Ectodermal cell (in vitro differentiated cells): ENCODE data around the gene CDCA8.

Experiments
- H3K27ac ChIP-seq: 2 replicates; pipeline ENCODE4 v1.7.0; 2013; ENCODE audit warnings: mild to moderate bottlenecking, low read depth, low read length; ENCODE audit not compliant: insufficient read depth, poor library complexity, severe bottlenecking
- H3K27me3 ChIP-seq: 2 replicates; pipeline ENCODE4 v1.7.0; 2013; ENCODE audit warnings: mild to moderate bottlenecking, low read length; ENCODE audit not compliant: insufficient read depth, control insufficient read depth, poor library complexity, severe bottlenecking
- H3K36me3 ChIP-seq: one replicate; pipeline ENCODE4 v1.7.0; 2013; ENCODE audit warnings: low read length; ENCODE audit not compliant: control insufficient read depth, insufficient read depth
- H3K4me1 ChIP-seq: one replicate; pipeline ENCODE4 v1.7.0; 2013; ENCODE audit warnings: low read length; ENCODE audit not compliant: control insufficient read depth, insufficient read depth
- H3K4me3 ChIP-seq: 2 replicates; pipeline ENCODE4 v1.7.0; 2013; ENCODE audit warnings: low read depth, low read length, control low read depth; ENCODE audit not compliant: insufficient read depth
- H3K9me3 ChIP-seq: 2 replicates; pipeline ENCODE4 v1.7.0; 2013; ENCODE audit warnings: mild to moderate bottlenecking, low read length, moderate library complexity; ENCODE audit not compliant: control insufficient read depth
- WGBS, 2 experiments: methylation state at CpG; one replicate each; pipeline ENCODE4 v1.1.7; 2013; ENCODE audit warnings: missing lambda C conversion rate in 2 of 2; 5-methylcytosine and 5-hydroxymethylcytosine counted together

Gene CDCA8

GRCh38 chr1:37722181-37723071 lies 30.1 kb downstream of the CDCA8 start:
- no peaks in the 10 kb centered on the region for H3K9me3 ChIP-seq
- WGBS, 2 experiments, result 91% methylated on average over 14 of the region's 14 CpGs

DNA sequence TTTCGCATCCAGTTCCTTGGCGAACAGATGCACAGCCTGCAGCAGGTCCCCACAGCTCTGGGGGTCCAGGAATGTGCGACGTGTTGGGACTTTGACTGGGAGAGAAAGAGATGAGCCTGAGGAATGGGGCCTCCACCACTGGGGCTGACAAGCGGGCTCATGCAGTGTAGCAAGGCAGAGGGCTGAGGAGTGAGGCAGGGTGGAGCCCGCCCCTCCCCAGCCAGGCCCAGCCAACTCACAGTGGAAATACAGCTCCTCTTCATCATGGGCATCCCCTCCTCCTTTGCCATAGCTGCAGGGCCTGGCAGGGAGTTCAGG lies 30.7 kb downstream of the CDCA8 start:
- H3K27me3 ChIP-seq, result peaks cover 3% of the 10 kb centered on the region
- H3K9me3 ChIP-seq, result no peaks in the 10 kb centered on the region
- H3K36me3 ChIP-seq, result no peaks in the 10 kb centered on the region
- H3K4me1 ChIP-seq, result peaks cover 23% of the 10 kb centered on the region
- H3K4me3 ChIP-seq, result no peak overlapping the region
- WGBS, 2 experiments, result 88 to 89% methylated on average over 6 of the region's 6 CpGs
- H3K27ac ChIP-seq, result no peak overlapping the region

More at GRCh38 chr1:37722181-37723071, 30.1 kb downstream of the CDCA8 start:
- Histone ChIP-seq H3K4me3 (no peak overlapping the region), H3K27ac (no peak overlapping the region), H3K36me3 (no peaks in the 10 kb centered on the region), H3K4me1 (peaks cover 23% of the 10 kb centered on the region), H3K27me3 (no peaks in the 10 kb centered on the region)

GRCh38 chr1:37723390-37724078 lies 31.2 kb downstream of the CDCA8 start:
- H3K27ac ChIP-seq, result no peak overlapping the region
- peaks cover 8% of the 10 kb centered on the region for H3K27me3 ChIP-seq
- peaks cover 23% of the 10 kb centered on the region for H3K4me1 ChIP-seq
- no peaks in the 10 kb centered on the region for H3K9me3 ChIP-seq
- no peaks in the 10 kb centered on the region for H3K36me3 ChIP-seq
- 73% methylated on average over 11 of the region's 11 CpGs for WGBS, 2 experiments
- no peak overlapping the region for H3K4me3 ChIP-seq

- no peaks in the 10 kb centered on the region for H3K36me3 ChIP-seq
- peaks cover 19% of the 10 kb centered on the region for H3K27me3 ChIP-seq
- H3K9me3 ChIP-seq, result no peaks in the 10 kb centered on the region
- H3K4me1 ChIP-seq, result peaks cover 23% of the 10 kb centered on the region
- WGBS, 2 experiments, result 87% methylated on average over 6 of the region's 6 CpGs
- no peak overlapping the region for H3K27ac ChIP-seq
- no peak overlapping the region for H3K4me3 ChIP-seq
Measured at GRCh38 chr1:37724575-37724974, 32.3 kb downstream of the CDCA8 start.

DNA sequence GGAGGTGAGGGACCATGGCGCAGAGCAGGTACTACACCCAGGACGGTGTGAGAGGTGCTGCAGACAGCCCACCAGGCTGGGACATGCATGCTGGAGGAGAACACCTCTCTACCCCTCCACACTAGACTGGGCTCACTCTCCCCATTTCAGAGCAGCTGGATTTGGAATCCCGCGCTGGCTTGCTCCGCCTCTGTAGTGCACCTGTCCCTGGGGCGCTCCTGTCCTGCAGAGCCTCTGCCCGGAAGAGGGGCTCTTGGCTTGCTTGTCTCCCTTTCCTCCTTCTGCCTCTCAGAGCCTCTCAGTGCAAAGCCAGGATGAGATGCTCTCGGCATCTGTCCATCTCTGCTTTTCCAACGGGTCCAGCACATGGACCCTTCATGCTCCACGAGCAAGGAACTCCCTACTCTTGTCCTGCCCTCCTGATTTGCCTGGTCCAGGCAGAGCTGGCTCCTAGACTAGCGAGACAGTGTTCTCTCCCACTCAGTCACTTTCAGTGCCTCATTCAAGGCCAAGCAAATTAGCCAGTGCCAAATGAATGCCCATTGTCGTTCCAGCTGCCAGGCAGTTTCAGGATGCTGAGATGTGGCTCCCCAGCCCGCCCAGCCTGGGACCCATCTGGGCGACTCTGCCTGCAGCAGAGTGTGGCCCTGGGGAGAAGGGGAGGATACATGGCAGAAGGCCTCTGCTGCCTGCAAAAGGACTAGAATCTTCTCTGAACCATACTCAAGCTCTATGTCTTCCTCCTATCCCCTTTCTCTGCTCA lies 33.7 kb downstream of the CDCA8 start:
- H3K27me3 ChIP-seq, result peaks cover 23% of the 10 kb centered on the region
- no peaks in the 10 kb centered on the region for H3K9me3 ChIP-seq
- no peaks in the 10 kb centered on the region for H3K36me3 ChIP-seq
- H3K27ac ChIP-seq, result no peak overlapping the region
- 88 to 89% methylated on average over 14 of the region's 14 CpGs for WGBS, 2 experiments
- no peak overlapping the region for H3K4me3 ChIP-seq
- H3K4me1 ChIP-seq, result peaks cover 23% of the 10 kb centered on the region

DNA sequence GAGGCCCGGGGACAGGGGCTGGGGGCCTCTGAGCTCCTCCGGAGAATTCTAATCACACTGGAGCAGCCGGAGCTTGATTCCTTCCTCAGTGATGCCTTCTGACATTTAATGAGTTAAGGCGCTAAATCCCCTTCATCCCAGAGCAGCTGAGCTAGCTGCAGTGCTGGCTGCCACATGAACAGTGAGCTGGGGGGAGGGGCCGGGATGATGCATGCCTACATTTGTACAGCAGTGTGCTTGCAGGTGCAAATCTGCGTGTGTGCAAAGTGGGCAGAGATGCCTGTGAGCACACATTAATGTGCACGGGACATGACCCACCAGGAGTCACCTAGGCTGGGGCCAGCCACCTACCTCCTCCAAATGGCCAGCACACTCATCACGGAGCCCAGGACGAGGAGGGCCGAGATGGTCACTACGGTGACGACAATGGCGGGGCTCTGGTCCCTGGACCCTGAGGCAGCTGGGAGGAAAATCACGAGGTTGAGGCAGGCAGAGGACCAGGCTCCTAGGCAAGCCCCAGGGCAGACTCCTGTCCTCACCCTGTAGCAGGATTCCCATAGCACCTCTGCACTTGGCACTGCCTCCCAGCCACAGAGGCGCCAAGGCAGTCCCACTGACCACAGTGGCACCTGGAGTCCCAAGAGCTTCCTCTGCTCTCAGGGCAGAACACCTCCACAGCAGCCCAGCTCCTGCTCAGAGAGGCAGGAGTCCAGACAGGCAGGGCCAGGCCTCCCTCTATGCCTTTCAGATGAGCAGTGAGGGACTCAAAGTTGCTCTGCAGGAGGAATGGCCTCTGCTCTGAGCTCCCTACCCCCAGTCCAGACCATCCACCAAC lies 34.7 kb downstream of the CDCA8 start:
- peaks cover 23% of the 10 kb centered on the region for H3K27me3 ChIP-seq
- WGBS, 2 experiments, result 86% methylated on average over 15 of the region's 15 CpGs
- H3K4me3 ChIP-seq, result no peak overlapping the region

GRCh38 chr1:37728416-37728815 lies 36.1 kb downstream of the CDCA8 start:
- WGBS, 2 experiments, result 88% methylated on average over 4 of the region's 4 CpGs
- no peaks in the 10 kb centered on the region for H3K9me3 ChIP-seq
- H3K4me3 ChIP-seq, result no peak overlapping the region
- H3K36me3 ChIP-seq, result no peaks in the 10 kb centered on the region
- peaks cover 15% of the 10 kb centered on the region for H3K4me1 ChIP-seq
- H3K27ac ChIP-seq, result no peak overlapping the region
- peaks cover 25% of the 10 kb centered on the region for H3K27me3 ChIP-seq

More for the DNA sequence above, 34.7 kb downstream of the CDCA8 start:
- no peak overlapping the region for H3K27ac ChIP-seq
- no peaks in the 10 kb centered on the region for H3K9me3 ChIP-seq
- peaks cover 23% of the 10 kb centered on the region for H3K4me1 ChIP-seq
- H3K36me3 ChIP-seq, result no peaks in the 10 kb centered on the region

GRCh38 chr1:37730376-37730775 lies 38.1 kb downstream of the CDCA8 start:
- Histone ChIP-seq H3K4me3 (no peak overlapping the region), H3K27me3 (peaks cover 45% of the 10 kb centered on the region), H3K27ac (no peak overlapping the region), H3K4me1 (peaks cover 8% of the 10 kb centered on the region), H3K36me3 (no peaks in the 10 kb centered on the region), H3K9me3 (no peaks in the 10 kb centered on the region)
- WGBS, 2 experiments, result 91 to 92% methylated on average over 5 of the region's 5 CpGs

DNA sequence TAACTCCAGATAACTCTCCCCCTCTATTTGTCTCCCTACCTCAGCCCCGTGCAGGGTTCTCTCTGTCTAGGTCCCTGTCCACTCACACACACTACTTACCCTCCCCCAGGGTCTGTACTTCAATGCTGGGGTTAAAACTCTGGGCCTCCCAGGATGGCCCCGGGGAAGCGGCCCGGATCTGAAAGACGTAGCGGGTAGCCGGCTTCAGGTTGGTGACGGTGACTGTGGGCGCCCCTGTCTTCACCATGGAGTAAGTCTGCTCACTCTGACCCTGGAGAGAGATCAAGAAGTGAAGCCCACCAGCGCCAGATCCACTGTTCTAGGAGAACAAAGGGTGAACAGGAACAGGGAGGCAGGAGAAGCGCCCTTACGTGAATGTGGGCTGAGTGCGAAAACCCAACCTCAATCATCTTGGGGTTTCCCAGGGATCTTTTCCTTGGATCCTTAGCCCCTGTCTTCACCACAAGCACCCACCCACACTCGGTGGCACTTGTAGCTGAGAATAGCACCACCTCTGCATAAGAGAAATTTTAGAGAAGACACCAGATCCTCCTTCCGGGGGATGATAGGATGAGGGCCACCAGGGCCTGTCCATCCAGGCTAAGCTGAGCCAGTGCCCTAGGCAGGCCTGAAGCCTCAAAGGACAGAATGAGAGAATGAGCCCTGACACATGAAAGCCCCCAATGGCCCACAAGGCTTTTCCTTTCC lies 39.1 kb downstream of the CDCA8 start:
- H3K4me1 ChIP-seq, result peaks cover 8% of the 10 kb centered on the region
- H3K27ac ChIP-seq, result no peak overlapping the region
- no peaks in the 10 kb centered on the region for H3K9me3 ChIP-seq
- H3K36me3 ChIP-seq, result no peaks in the 10 kb centered on the region
- H3K27me3 ChIP-seq, result peaks cover 52% of the 10 kb centered on the region
- H3K4me3 ChIP-seq, result no peak overlapping the region
- 91 to 94% methylated on average over 15 of the region's 15 CpGs for WGBS, 2 experiments
